Endothelial cell of umbilical vein (primary cell): Measurements from ENCODE around the gene PTPRU. TPM values are rescaled to one million over a fixed set of nuclear protein-coding genes. Genes with fewer than 3 reads are reported as not detected.

Source experiments
- BruUV-seq: library from RNA; stranded (reverse); fragments of 400-500 nt; replicated peaks from 2 replicates; lab custom pipeline; 2021; lab: Mats Ljungman, UMichigan
- CTCF ChIA-PET: fragments of 300-600, 350-600 bp; sonication (Branson Sonifier 250); formaldehyde crosslinking; loops from one replicate; lab custom pipeline; 2021; ENCODE audit warnings: antibody characterized with exemption, inconsistent platforms; lab: Charles Lee
- POLR2A ChIA-PET: fragments of 300-600, 350-600 bp; sonication (Branson Sonifier 250); formaldehyde crosslinking; loops from one replicate; lab custom pipeline; 2021; ENCODE audit warnings: antibody characterized with exemption, inconsistent platforms; lab: Charles Lee
- DNase-seq: peaks from one replicate; pipeline ENCODE4 v3.0.0-alpha.2; 2011; ENCODE audit warnings: low read depth, low spot score
- FAIRE-seq: peaks from 2 replicates; lab custom pipeline; 2011; peaks lifted over from hg19 to GRCh38; lab: Jason Lieb, UNC
- H2AFZ ChIP-seq: 2 replicates; pipeline ENCODE4 v1.6.0; 2012; ENCODE audit warnings: low read depth, low read length, control low read depth, inconsistent platforms
- H3K27ac ChIP-seq: 2 replicates; pipeline ENCODE4 v1.5.1; 2011; ENCODE audit warnings: low read depth, mild to moderate bottlenecking, control low read depth, low read length, moderate library complexity; ENCODE audit not compliant: insufficient read depth
- H3K27me3 ChIP-seq, 2 experiments: 2 replicates each; pipeline versions ENCODE4 v1.6.0 to v1.6.1; 2011; ENCODE audit warnings: low read length in 2 of 2, mixed read lengths in 1 of 2; ENCODE audit not compliant: control insufficient read depth in 2 of 2, insufficient read depth in 2 of 2
- H3K36me3 ChIP-seq, 2 experiments: 2 replicates in 1 of 2; 3 replicates in 1 of 2; pipeline ENCODE4 v1.5.1; 2011; ENCODE audit warnings: low read length in 2 of 2, mild to moderate bottlenecking in 1 of 2, moderate library complexity in 1 of 2; ENCODE audit not compliant: control insufficient read depth in 2 of 2, insufficient read depth in 2 of 2; ENCODE audit errors: extremely low read depth in 1 of 2
- H3K4me1 ChIP-seq: 3 replicates; pipeline ENCODE4 v1.5.1; 2011; ENCODE audit warnings: mild to moderate bottlenecking, low read length; ENCODE audit not compliant: control insufficient read depth, insufficient read depth; ENCODE audit errors: extremely low read depth
- H3K4me2 ChIP-seq: 2 replicates; pipeline ENCODE4 v1.6.1; 2011; ENCODE audit warnings: low read length, control low read depth, mixed read lengths; ENCODE audit not compliant: insufficient read depth
- H3K4me3 ChIP-seq, 3 experiments: fragments of 200-600 bp in 1 of 3; sonication (generic), shearing (Covaris generic) in 1 of 3; replicated peaks in 1 of 3; 2 replicates each; pipeline ENCODE4 v1.5.1; 2011 to 2016; ENCODE audit warnings: control low read depth in 3 of 3, low read length in 3 of 3, mild to moderate bottlenecking in 2 of 3, inconsistent platforms in 1 of 3, low read depth in 1 of 3, moderate library complexity in 1 of 3; ENCODE audit not compliant: insufficient read depth in 1 of 3
- H3K79me2 ChIP-seq: 2 replicates; pipeline ENCODE4 v1.6.0; 2012; ENCODE audit warnings: low read length, inconsistent platforms; ENCODE audit not compliant: control insufficient read depth, insufficient read depth
- H3K9ac ChIP-seq: replicated peaks from 2 replicates; pipeline ENCODE3; 2011; ENCODE audit warnings: low read length, control low read depth; ENCODE audit not compliant: insufficient read depth; ENCODE audit errors: extremely low read depth
- H3K9me1 ChIP-seq: replicated peaks from 3 replicates; pipeline ENCODE4 v1.6.0; 2011; ENCODE audit warnings: mild to moderate bottlenecking, low read length; ENCODE audit not compliant: control insufficient read depth, insufficient read depth; ENCODE audit errors: extremely low read depth
- H3K9me3 ChIP-seq: replicated peaks from 2 replicates; pipeline ENCODE4 v1.5.1; 2012; ENCODE audit warnings: low read length, inconsistent platforms; ENCODE audit not compliant: control insufficient read depth, insufficient read depth
- H4K20me1 ChIP-seq: replicated peaks from 2 replicates; pipeline ENCODE3; 2011; ENCODE audit warnings: mild to moderate bottlenecking, low read length; ENCODE audit not compliant: control insufficient read depth, insufficient read depth; ENCODE audit errors: extremely low read depth
- EZH2 ChIP-seq: IDR thresholded peaks from 2 replicates; pipeline ENCODE4 v1.6.1; 2012; ENCODE audit warnings: borderline replicate concordance, low read depth, mild to moderate bottlenecking, moderate library complexity, low read length, inconsistent platforms; ENCODE audit not compliant: severe bottlenecking
- FOS ChIP-seq: IDR thresholded peaks from 2 replicates; pipeline ENCODE4 v1.6.1; 2011; ENCODE audit warnings: mild to moderate bottlenecking, low read length, moderate library complexity, borderline replicate concordance; ENCODE audit not compliant: insufficient read depth
- GATA2 ChIP-seq: IDR thresholded peaks from 2 replicates; pipeline ENCODE4 v1.7.0; 2011; ENCODE audit warnings: low read depth, mild to moderate bottlenecking, moderate library complexity, mixed read lengths, low read length; ENCODE audit not compliant: insufficient read length, insufficient read depth
- POLR2A ChIP-seq: IDR thresholded peaks from 2 replicates; pipeline ENCODE4 v1.6.1; 2012; ENCODE audit warnings: low read depth, mild to moderate bottlenecking, control low read depth, low read length
- POLR2AphosphoS5 ChIP-seq: IDR thresholded peaks from 2 replicates; pipeline ENCODE4 v1.6.1; 2012; ENCODE audit warnings: low read depth, mild to moderate bottlenecking, control low read depth, low read length, moderate library complexity; ENCODE audit not compliant: insufficient read depth
- dilution Hi-C: fragments of 300-500 bp; cut with MboI; formaldehyde crosslinking; loops from one replicate; pipeline ENCODE4 v1.15.0; 2019; ENCODE audit warnings: low sequenced_read_pairs; ENCODE audit not compliant: extremely low pct_ligation_motif_present
- intact Hi-C: fragments of 100-400 bp; cut with micrococcal nuclease; formaldehyde crosslinking; loops from one replicate; pipeline ENCODE4 v1.10.0; 2022
- polyA plus RNA-seq, 4 experiments: library from polyadenylated mRNA; depleted of rRNA in 3 of 4; stranded (reverse) in 3 of 4; unstranded in 1 of 4; fragments of >200 nt; gene quantifications; 2 replicates each; pipeline versions ENCODE4 v1.2.1 to v1.2.3, GENCODE V29; 2011 to 2012; ENCODE audit warnings: missing spikeins in 1 of 4
- total RNA-seq: library from RNA; stranded (reverse); gene quantifications from 2 replicates; pipeline ENCODE4 v1.2.3, GENCODE V29; 2021
- TF ChIP-seq, protein P1 (sequence below): IDR thresholded peaks from 2 replicates; pipeline ENCODE4 v1.6.1; 2011; ENCODE audit not compliant: insufficient read depth, insufficient read length
- TF ChIP-seq, protein P2 (sequence below), 2 donors: IDR thresholded peaks; 1 replicate in 1 of 2; 2 replicates in 1 of 2; pipeline ENCODE4 v1.5.1; 2011; ENCODE audit warnings: low read length in 2 of 2, mild to moderate bottlenecking in 2 of 2, moderate library complexity in 2 of 2, control low read depth in 1 of 2, inconsistent platforms in 1 of 2, low read depth in 1 of 2; ENCODE audit not compliant: insufficient read depth in 1 of 2; ENCODE audit errors: extremely low read depth in 1 of 2

The PTPRU gene
- total and polyA plus RNA-seq, 2 donors (not counting 3 experiments of a cell fraction or from before 2014, with no cell fraction given): 0.58 to 2.6 TPM

DNA sequence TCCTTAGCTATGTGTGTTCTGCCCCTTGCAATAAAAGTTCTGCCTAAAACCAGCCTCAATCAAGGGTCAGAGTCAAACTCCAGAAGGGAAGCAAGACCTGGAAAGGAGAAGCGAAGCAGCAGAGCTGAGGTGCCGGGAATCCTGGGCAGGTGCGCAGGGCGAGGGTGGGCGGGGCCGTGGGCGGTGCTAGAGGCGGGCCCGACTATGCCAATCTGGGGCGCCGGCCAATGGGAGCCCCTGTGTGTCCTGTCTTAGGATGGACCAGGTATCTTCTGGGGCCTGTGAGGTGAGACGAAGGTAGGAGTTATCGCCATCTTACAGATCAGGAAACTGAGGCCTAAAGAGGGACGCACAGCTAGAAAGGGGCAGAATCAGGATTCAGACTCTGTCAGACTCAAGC lies 120.3 kb downstream of the PTPRU start:
- Histone ChIP-seq H4K20me1 (no peaks in the 10 kb centered on the region), H3K9ac (no peak overlapping the region), H3K27ac (no peak overlapping the region), H3K9me3 (no peaks in the 10 kb centered on the region), H2AFZ (no peak overlapping the region), H3K4me2 (no peak overlapping the region), H3K27me3 (no peaks in the 10 kb centered on the region), H3K4me3 (no peak overlapping the region), H3K4me1 (no peaks in the 10 kb centered on the region), H3K36me3 (no peaks in the 10 kb centered on the region), H3K79me2 (no peaks in the 10 kb centered on the region), H3K9me1 (no peaks in the 10 kb centered on the region)
- DNase-seq (no peak), FAIRE-seq (no peak)
- CTCF ChIA-PET: interaction anchor here (1.1 to 1.4 kb wide), 2 partner anchors 16 to 111 kb away, joined by 4 read pairs; no protein-coding TSS in a partner anchor
- TF ChIP-seq POLR2AphosphoS5: no peak
- no peak for TF ChIP-seq GATA2
- TF ChIP-seq FOS: no peak
- TF ChIP-seq, protein P1, sequence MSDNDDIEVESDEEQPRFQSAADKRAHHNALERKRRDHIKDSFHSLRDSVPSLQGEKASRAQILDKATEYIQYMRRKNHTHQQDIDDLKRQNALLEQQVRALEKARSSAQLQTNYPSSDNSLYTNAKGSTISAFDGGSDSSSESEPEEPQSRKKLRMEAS: no peak
- no peak for TF ChIP-seq EZH2
- TF ChIP-seq, protein P2, sequence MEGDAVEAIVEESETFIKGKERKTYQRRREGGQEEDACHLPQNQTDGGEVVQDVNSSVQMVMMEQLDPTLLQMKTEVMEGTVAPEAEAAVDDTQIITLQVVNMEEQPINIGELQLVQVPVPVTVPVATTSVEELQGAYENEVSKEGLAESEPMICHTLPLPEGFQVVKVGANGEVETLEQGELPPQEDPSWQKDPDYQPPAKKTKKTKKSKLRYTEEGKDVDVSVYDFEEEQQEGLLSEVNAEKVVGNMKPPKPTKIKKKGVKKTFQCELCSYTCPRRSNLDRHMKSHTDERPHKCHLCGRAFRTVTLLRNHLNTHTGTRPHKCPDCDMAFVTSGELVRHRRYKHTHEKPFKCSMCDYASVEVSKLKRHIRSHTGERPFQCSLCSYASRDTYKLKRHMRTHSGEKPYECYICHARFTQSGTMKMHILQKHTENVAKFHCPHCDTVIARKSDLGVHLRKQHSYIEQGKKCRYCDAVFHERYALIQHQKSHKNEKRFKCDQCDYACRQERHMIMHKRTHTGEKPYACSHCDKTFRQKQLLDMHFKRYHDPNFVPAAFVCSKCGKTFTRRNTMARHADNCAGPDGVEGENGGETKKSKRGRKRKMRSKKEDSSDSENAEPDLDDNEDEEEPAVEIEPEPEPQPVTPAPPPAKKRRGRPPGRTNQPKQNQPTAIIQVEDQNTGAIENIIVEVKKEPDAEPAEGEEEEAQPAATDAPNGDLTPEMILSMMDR (IDR thresholded peaks at IDR 0.05; ENCODE audit: extremely low read depth in 1 of 2, insufficient read depth in 1 of 2, low read depth in 1 of 2, low read length in 2 of 2): no peak
- TF ChIP-seq POLR2A: no peak
- POLR2A ChIA-PET: no interaction called here
- intact Hi-C loops: no loop called here
- dilution Hi-C loops: no loop called here
- no TSS peak for BruUV-seq
